ENCODE data around the gene CFAP58. TPM values are rescaled to one million over a fixed set of nuclear protein-coding genes. Genes with fewer than 3 reads are reported as not detected.

CFAP58 gene
- polyA plus RNA-seq, 3 donors = 0.16 TPM; not detected in 2

DNA sequence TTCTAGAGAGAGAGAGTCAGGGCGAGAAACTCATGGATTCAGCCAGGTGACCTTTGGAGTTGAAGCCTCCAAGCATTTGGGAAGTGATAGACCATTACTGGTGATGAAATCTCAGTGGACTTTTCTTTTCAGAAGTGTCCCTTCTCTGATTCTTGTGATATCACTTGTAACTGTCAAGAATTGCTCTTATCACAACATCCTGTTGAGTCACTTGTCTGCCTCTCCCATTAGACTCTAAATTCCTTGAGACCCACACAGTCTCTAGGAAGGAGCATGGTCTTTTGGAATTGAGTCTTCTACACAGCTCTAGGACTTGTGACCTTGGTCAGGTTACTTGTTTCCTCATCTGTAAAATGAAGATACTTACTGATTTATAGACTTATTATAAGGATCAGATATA, 81.0 kb downstream of the CFAP58 start:
- DNase-seq = no peak
- TF ChIP-seq, protein P1, sequence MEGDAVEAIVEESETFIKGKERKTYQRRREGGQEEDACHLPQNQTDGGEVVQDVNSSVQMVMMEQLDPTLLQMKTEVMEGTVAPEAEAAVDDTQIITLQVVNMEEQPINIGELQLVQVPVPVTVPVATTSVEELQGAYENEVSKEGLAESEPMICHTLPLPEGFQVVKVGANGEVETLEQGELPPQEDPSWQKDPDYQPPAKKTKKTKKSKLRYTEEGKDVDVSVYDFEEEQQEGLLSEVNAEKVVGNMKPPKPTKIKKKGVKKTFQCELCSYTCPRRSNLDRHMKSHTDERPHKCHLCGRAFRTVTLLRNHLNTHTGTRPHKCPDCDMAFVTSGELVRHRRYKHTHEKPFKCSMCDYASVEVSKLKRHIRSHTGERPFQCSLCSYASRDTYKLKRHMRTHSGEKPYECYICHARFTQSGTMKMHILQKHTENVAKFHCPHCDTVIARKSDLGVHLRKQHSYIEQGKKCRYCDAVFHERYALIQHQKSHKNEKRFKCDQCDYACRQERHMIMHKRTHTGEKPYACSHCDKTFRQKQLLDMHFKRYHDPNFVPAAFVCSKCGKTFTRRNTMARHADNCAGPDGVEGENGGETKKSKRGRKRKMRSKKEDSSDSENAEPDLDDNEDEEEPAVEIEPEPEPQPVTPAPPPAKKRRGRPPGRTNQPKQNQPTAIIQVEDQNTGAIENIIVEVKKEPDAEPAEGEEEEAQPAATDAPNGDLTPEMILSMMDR (IDR thresholded peaks at IDR 0.05) = no peak
- Histone ChIP-seq H3K4me2 (replicated peaks; ENCODE audit: extremely low read depth, low read length, poor library complexity, severe bottlenecking) (no peak overlapping the region), H3K36me3 (replicated peaks in 1 of 2; ENCODE audit: control insufficient read depth in 1 of 2, insufficient read depth in 2 of 2, low read length in 2 of 2) (no peaks in the 10 kb centered on the region), H4K20me1 (ENCODE audit: insufficient read depth, low read length) (no peaks in the 10 kb centered on the region), H3K79me2 (ENCODE audit: insufficient read depth, low read length) (no peaks in the 10 kb centered on the region), H3K4me3 (replicated peaks in 1 of 3; ENCODE audit: low read depth in 2 of 3, low read length in 3 of 3) (no peak overlapping the region), H3K27me3 (ENCODE audit: control insufficient read depth in 2 of 2, insufficient read depth in 2 of 2, low read length in 2 of 2) (no peaks in the 10 kb centered on the region), H3K9me3 (replicated peaks in 1 of 2; ENCODE audit: control insufficient read depth in 1 of 2, insufficient read depth in 1 of 2, low read length in 2 of 2) (no peaks in the 10 kb centered on the region), H2AFZ (ENCODE audit: insufficient read depth, low read depth, low read length, poor library complexity, severe bottlenecking) (no peak overlapping the region), H3K27ac (ENCODE audit: low read depth in 1 of 2, low read length in 2 of 2) (no peak overlapping the region), H3K4me1 (ENCODE audit: control insufficient read depth in 1 of 2, insufficient read depth in 2 of 2, low read length in 2 of 2) (no peaks in the 10 kb centered on the region), H3K9ac (ENCODE audit: insufficient read depth, low read length, poor library complexity, severe bottlenecking) (no peak overlapping the region)
- Mint-ChIP-seq H3K27ac (no peak overlapping the region), H3K4me3 (no peak overlapping the region), H3K27me3 (ENCODE audit: low read depth in 3 of 3) (peaks cover 0 to 4% (median 0%) of the 10 kb centered on the region in 3 donors), H3K9me3 (no peaks in the 10 kb centered on the region), H3K36me3 (no peaks in the 10 kb centered on the region), H3K4me1 (no peaks in the 10 kb centered on the region)
- no CpG with 5 or more reads among the region's 1 CpG for WGBS (ENCODE audit: insufficient coverage)
- intact Hi-C loops (cut with micrococcal nuclease) = no loop called here

DNA sequence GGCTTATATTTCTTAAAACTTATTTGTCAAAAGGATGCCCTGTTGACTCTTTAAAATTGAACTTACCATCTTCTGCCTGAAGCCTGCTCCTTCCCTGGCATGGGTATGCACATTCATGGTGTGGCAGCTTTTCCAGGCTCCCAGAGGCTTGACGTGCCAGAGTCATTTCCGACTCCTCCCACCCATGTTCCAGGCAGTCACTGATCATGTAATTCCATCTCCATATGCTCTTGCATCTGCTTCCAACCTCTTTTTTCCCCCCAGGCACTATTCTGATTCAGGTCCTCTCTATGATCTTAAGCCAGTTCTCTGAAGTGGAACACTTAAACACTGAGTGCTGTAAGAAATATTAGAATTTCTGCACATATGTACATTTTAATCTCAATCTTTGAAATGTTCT, 82.2 kb downstream of the CFAP58 start:
- no peak overlapping the region for H3K9ac ChIP-seq (ENCODE audit: insufficient read depth, low read length, poor library complexity, severe bottlenecking)
- no peak for DNase-seq
- H3K27me3 ChIP-seq (ENCODE audit: control insufficient read depth in 2 of 2, insufficient read depth in 2 of 2, low read length in 2 of 2) = no peaks in the 10 kb centered on the region
- TF ChIP-seq, protein P1 (IDR thresholded peaks at IDR 0.05) = no peak
- Mint-ChIP-seq H3K4me1 (no peaks in the 10 kb centered on the region), H3K4me3 (no peak overlapping the region), H3K36me3 (no peaks in the 10 kb centered on the region), H3K27ac (peak overlapping the region in 1 of 7 donors; percentile 66), H3K27me3 (ENCODE audit: low read depth in 3 of 3) (peaks cover 0 to 2% (median 0%) of the 10 kb centered on the region in 3 donors), H3K9me3 (peaks cover 0 to 3% (median 0%) of the 10 kb centered on the region in 7 donors)
- no peak overlapping the region for H3K4me2 ChIP-seq (replicated peaks; ENCODE audit: extremely low read depth, low read length, poor library complexity, severe bottlenecking)
- H3K27ac ChIP-seq (ENCODE audit: low read depth in 1 of 2, low read length in 2 of 2) = no peak overlapping the region
- intact Hi-C loops (cut with micrococcal nuclease) = no loop called here
- H2AFZ ChIP-seq (ENCODE audit: insufficient read depth, low read depth, low read length, poor library complexity, severe bottlenecking) = no peak overlapping the region
- no peak overlapping the region for H3K4me3 ChIP-seq (replicated peaks in 1 of 3; ENCODE audit: low read depth in 2 of 3, low read length in 3 of 3)
- no peaks in the 10 kb centered on the region for H3K9me3 ChIP-seq (replicated peaks in 1 of 2; ENCODE audit: control insufficient read depth in 1 of 2, insufficient read depth in 1 of 2, low read length in 2 of 2)
- 94% methylated on average over 2 of the region's 2 CpGs for WGBS (ENCODE audit: insufficient coverage)
- H3K79me2 ChIP-seq (ENCODE audit: insufficient read depth, low read length) = no peaks in the 10 kb centered on the region
- no peaks in the 10 kb centered on the region for H4K20me1 ChIP-seq (ENCODE audit: insufficient read depth, low read length)
- H3K4me1 ChIP-seq (ENCODE audit: control insufficient read depth in 1 of 2, insufficient read depth in 2 of 2, low read length in 2 of 2) = no peaks in the 10 kb centered on the region
- no peaks in the 10 kb centered on the region for H3K36me3 ChIP-seq (replicated peaks in 1 of 2; ENCODE audit: control insufficient read depth in 1 of 2, insufficient read depth in 2 of 2, low read length in 2 of 2)
